Left lung (tissue), 10 donors: ENCODE results near the gene PON1. TPM values are rescaled to one million over a fixed set of nuclear protein-coding genes. Genes with fewer than 3 reads are reported as not detected.
A peak's percentile ranks its signal among the peaks of the same experiment; 100 is the strongest.

Experiments
- ATAC-seq: fragments of 200-7000 bp; cut with Tn5 transposase; one replicate; pipeline ENCODE4 v1.9.1; 2020; ENCODE audit warnings: moderate library complexity
- DNase-seq, 4 donors: peaks; one replicate each; pipeline ENCODE4 v3.0.0-alpha.2; 2013 to 2020
- H3K27ac ChIP-seq, 2 donors: fragments of 200-600 bp; sonication (generic) in 1 of 2; one replicate each; pipeline versions ENCODE4 v1.5.0 to v1.8.0; 2020 to 2021
- H3K27me3 ChIP-seq, 2 donors: fragments of 200-600 bp; sonication (generic) in 1 of 2; one replicate each; pipeline versions ENCODE4 v1.5.0 to v1.8.0; 2020 to 2021
- H3K36me3 ChIP-seq, 2 donors: fragments of 200-600 bp; sonication (generic) in 1 of 2; one replicate each; pipeline versions ENCODE4 v1.5.0 to v1.8.0; 2020 to 2021
- H3K4me1 ChIP-seq, 2 donors: fragments of 200-600 bp; one replicate each; pipeline ENCODE4 v1.8.0; 2021
- H3K4me3 ChIP-seq, 2 donors: fragments of 200-600 bp; sonication (generic) in 1 of 2; one replicate each; pipeline versions ENCODE4 v1.5.0 to v1.8.0; 2020 to 2021; ENCODE audit warnings: mild to moderate bottlenecking in 1 of 2
- H3K9me3 ChIP-seq, 2 donors: fragments of 200-600 bp; sonication (generic) in 1 of 2; one replicate each; pipeline versions ENCODE4 v1.5.0 to v1.8.0; 2020 to 2021
- intact Hi-C, 2 donors: fragments of 100-400 bp; cut with DNase I; formaldehyde crosslinking; loops; one replicate each; pipeline versions ENCODE4 v1.11.2 to v1.14.2; 2022
- polyA plus RNA-seq, 6 donors: library from polyadenylated mRNA; unstranded; fragments of 120-200 nt; gene quantifications; one replicate each; pipeline ENCODE4 v1.2.1, GENCODE V29; 2013; ENCODE audit not compliant: insufficient read length in 6 of 6
- total RNA-seq, 2 donors: library from RNA; stranded (reverse); fragmentation: NEBNext Ultra II Directional; extraction: Animal tissue kit (Norgen Biotek cat#: 25700); gene quantifications; one replicate each; pipeline ENCODE4 v1.2.1, GENCODE V29; 2021
- TF ChIP-seq, protein P1 (sequence below), 2 donors: fragments of 200-600 bp; sonication (generic) in 1 of 2; IDR thresholded peaks; one replicate each; pipeline versions ENCODE4 v1.5.0 to v1.8.0; 2021; ENCODE audit warnings: antibody characterized with exemption in 2 of 2
- donor health status: DM: no; HTN: yes; CAD: no.
- donor health status: DM: no; HTN: no; CAD: no.

PON1 gene
- total and polyA plus RNA-seq, 8 donors = 0.42 to 1.7 (median 0.75) TPM

GRCh38 chr7:95335093-95335492 is 10.8 kb upstream of the PON1 start:
- Histone ChIP-seq H3K36me3 (no peaks in the 10 kb centered on the region), H3K4me1 (no peaks in the 10 kb centered on the region), H3K27ac (no peak overlapping the region), H3K4me3 (no peak overlapping the region), H3K9me3 (no peaks in the 10 kb centered on the region), H3K27me3 (no peaks in the 10 kb centered on the region)
- peak; percentile 32 for ATAC-seq
- TF ChIP-seq, protein P1, sequence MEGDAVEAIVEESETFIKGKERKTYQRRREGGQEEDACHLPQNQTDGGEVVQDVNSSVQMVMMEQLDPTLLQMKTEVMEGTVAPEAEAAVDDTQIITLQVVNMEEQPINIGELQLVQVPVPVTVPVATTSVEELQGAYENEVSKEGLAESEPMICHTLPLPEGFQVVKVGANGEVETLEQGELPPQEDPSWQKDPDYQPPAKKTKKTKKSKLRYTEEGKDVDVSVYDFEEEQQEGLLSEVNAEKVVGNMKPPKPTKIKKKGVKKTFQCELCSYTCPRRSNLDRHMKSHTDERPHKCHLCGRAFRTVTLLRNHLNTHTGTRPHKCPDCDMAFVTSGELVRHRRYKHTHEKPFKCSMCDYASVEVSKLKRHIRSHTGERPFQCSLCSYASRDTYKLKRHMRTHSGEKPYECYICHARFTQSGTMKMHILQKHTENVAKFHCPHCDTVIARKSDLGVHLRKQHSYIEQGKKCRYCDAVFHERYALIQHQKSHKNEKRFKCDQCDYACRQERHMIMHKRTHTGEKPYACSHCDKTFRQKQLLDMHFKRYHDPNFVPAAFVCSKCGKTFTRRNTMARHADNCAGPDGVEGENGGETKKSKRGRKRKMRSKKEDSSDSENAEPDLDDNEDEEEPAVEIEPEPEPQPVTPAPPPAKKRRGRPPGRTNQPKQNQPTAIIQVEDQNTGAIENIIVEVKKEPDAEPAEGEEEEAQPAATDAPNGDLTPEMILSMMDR (IDR thresholded peaks at IDR 0.05) = no peak
- no peak for DNase-seq
- intact Hi-C loops = no loop called here

DNA sequence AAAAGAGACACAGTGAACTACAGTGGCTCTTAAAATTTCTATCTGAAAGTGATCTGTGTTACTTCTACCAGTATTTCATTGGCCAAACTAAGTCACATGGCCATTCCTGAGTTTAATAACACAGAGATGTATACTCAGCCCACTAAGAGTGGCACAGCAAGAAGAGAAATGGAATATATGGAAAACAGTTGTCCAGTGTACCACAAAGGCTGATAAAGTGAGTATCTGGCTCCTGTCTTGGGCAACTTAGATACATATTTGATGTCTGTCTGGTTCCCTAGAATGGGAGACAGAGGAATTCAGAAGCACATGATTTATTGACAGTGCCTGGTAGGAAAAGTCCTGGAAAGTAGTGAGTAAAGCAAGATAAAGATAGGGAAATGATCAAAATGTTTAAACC is 10.1 kb upstream of the PON1 start:
- DNase-seq (no peak), ATAC-seq (no peak)
- H3K9me3 ChIP-seq = no peaks in the 10 kb centered on the region
- H3K27ac ChIP-seq = no peak overlapping the region
- intact Hi-C loops = no loop called here
- no peaks in the 10 kb centered on the region for H3K4me1 ChIP-seq
- H3K4me3 ChIP-seq = no peak overlapping the region
- H3K36me3 ChIP-seq = no peaks in the 10 kb centered on the region
- no peaks in the 10 kb centered on the region for H3K27me3 ChIP-seq
- TF ChIP-seq, protein P1 (IDR thresholded peaks at IDR 0.05) = no peak

DNA sequence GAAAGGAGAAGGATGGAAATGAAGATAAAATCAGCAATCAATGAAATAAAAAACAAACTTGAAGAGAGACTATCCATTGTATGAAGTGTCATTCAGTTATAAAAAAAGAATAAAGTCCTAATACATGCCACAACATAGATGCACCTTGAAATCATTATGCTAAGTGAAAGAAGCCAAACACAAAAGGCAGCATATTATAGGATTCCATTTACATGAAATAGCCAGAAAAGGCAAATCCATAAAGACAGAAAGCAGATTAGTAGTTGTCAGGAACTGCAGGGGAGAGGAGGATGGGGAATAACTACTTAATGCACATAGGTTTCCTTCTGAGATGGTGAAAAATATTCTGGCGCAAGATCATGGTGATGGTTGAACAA is 6.6 kb upstream of the PON1 start:
- no peaks in the 10 kb centered on the region for H3K9me3 ChIP-seq
- intact Hi-C loops = no loop called here
- no peaks in the 10 kb centered on the region for H3K27me3 ChIP-seq
- no peak for ATAC-seq
- DNase-seq = no peak
- H3K4me3 ChIP-seq = peak overlapping the region; percentile 4 to 14
- H3K36me3 ChIP-seq = no peaks in the 10 kb centered on the region
- no peaks in the 10 kb centered on the region for H3K4me1 ChIP-seq
- TF ChIP-seq, protein P1 (IDR thresholded peaks at IDR 0.05) = no peak
- H3K27ac ChIP-seq = no peak overlapping the region

- intact Hi-C loops = no loop called here
- Histone ChIP-seq H3K36me3 (no peaks in the 10 kb centered on the region), H3K9me3 (no peaks in the 10 kb centered on the region), H3K4me1 (no peaks in the 10 kb centered on the region), H3K4me3 (peak overlapping the region; percentile 4 to 14), H3K27ac (no peak overlapping the region), H3K27me3 (no peaks in the 10 kb centered on the region)
- TF ChIP-seq, protein P1 (IDR thresholded peaks at IDR 0.05) = no peak
- DNase-seq (no peak), ATAC-seq (peak; percentile 83)
Measured at GRCh38 chr7:95330204-95330960, 6.0 kb upstream of the PON1 start.

- H3K27ac ChIP-seq = no peak overlapping the region
- intact Hi-C loops = no loop called here
- TF ChIP-seq, protein P1 (IDR thresholded peaks at IDR 0.05) = no peak
- H3K4me1 ChIP-seq = no peaks in the 10 kb centered on the region
- H3K9me3 ChIP-seq = no peaks in the 10 kb centered on the region
- H3K27me3 ChIP-seq = peaks cover 0 to 10% of the 10 kb centered on the region in 2 donors
- ATAC-seq (no peak), DNase-seq (no peak)
- H3K36me3 ChIP-seq = no peaks in the 10 kb centered on the region
- H3K4me3 ChIP-seq = no peak overlapping the region
Measured at GRCh38 chr7:95327356-95327755, 3.0 kb upstream of the PON1 start.
